Fibroblast of lung (primary cell): ENCODE measurements around the gene SPATA4. TPM values are rescaled to one million over a fixed set of nuclear protein-coding genes. Genes with fewer than 3 reads are reported as not detected.

Experiments
- DNase-seq, 2 donors: peaks; one replicate each; pipeline versions ENCODE4 v3.0.0 to v3.0.0-alpha.2; 2010; ENCODE audit warnings: low read depth in 2 of 2
- H2AFZ ChIP-seq: 2 replicates; pipeline ENCODE4 v1.5.1; 2012; ENCODE audit warnings: low read length, control low read depth, inconsistent platforms
- H3K27ac ChIP-seq: 2 replicates; pipeline ENCODE4 v1.5.1; 2011; ENCODE audit warnings: low read length, control low read depth; ENCODE audit not compliant: insufficient read depth
- H3K27me3 ChIP-seq: 2 replicates; pipeline ENCODE4 v1.5.1; 2011; ENCODE audit warnings: mild to moderate bottlenecking, low read length; ENCODE audit not compliant: control insufficient read depth, insufficient read depth
- H3K36me3 ChIP-seq: 2 replicates; pipeline ENCODE4 v1.5.1; 2011; ENCODE audit warnings: low read length; ENCODE audit not compliant: control insufficient read depth, insufficient read depth
- H3K4me1 ChIP-seq: 2 replicates; pipeline ENCODE4 v1.5.1; 2011; ENCODE audit warnings: low read length; ENCODE audit not compliant: control insufficient read depth, insufficient read depth; ENCODE audit errors: extremely low read depth
- H3K4me2 ChIP-seq: 2 replicates; pipeline ENCODE4 v1.5.1; 2011; ENCODE audit warnings: low read length, control low read depth; ENCODE audit not compliant: insufficient read depth; ENCODE audit errors: extremely low read depth
- H3K4me3 ChIP-seq, 4 experiments: fragments of 200-600 bp in 1 of 4; sonication (generic) in 1 of 4; replicated peaks in 1 of 4; 2 replicates each; pipeline ENCODE4 v1.5.1; 2011 to 2016; ENCODE audit warnings: low read length in 4 of 4, low read depth in 3 of 4, mild to moderate bottlenecking in 3 of 4, control low read depth in 2 of 4, inconsistent platforms in 1 of 4, mixed read lengths in 1 of 4; ENCODE audit not compliant: insufficient read depth in 1 of 4; ENCODE audit errors: control extremely low read depth in 1 of 4
- H3K79me2 ChIP-seq: 2 replicates; pipeline ENCODE4 v1.5.1; 2012; ENCODE audit warnings: mild to moderate bottlenecking, low read length, inconsistent platforms; ENCODE audit not compliant: control insufficient read depth, insufficient read depth
- H3K9ac ChIP-seq: 2 replicates; pipeline ENCODE4 v1.5.1; 2011; ENCODE audit warnings: mild to moderate bottlenecking, low read length, control low read depth; ENCODE audit not compliant: insufficient read depth
- H3K9me3 ChIP-seq: 2 replicates; pipeline ENCODE4 v1.5.1; 2012; ENCODE audit warnings: low read depth, low read length; ENCODE audit not compliant: control insufficient read depth, insufficient read depth
- H4K20me1 ChIP-seq: 2 replicates; pipeline ENCODE4 v1.5.1; 2011; ENCODE audit warnings: low read length; ENCODE audit not compliant: control insufficient read depth, insufficient read depth; ENCODE audit errors: extremely low read depth
- EZH2 ChIP-seq: IDR thresholded peaks from 2 replicates; pipeline ENCODE4 v1.5.1; 2012; ENCODE audit warnings: low read length, control low read depth, mild to moderate bottlenecking; ENCODE audit errors: missing control alignments
- polyA plus RNA-seq, 2 donors: library from polyadenylated mRNA; depleted of rRNA in 1 of 2; stranded (reverse) in 1 of 2; unstranded in 1 of 2; fragments of >200 nt; gene quantifications; 2 replicates each; pipeline ENCODE4 v1.2.1, GENCODE V29; 2011 to 2012; ENCODE audit warnings: missing spikeins in 1 of 2
- total RNA-seq: library from RNA; depleted of rRNA; stranded (reverse); fragments of >200 nt; gene quantifications from 2 replicates; pipeline ENCODE4 v1.2.1, GENCODE V29; 2014
- TF ChIP-seq, protein P1 (sequence below), 2 donors: IDR thresholded peaks in 1 of 2; conservative IDR thresholded peaks in 1 of 2; 1 replicate in 1 of 2; 2 replicates in 1 of 2; pipeline ENCODE4 v1.5.1; 2011 to 2012; ENCODE audit warnings: low read length in 2 of 2, control low read depth in 1 of 2, inconsistent platforms in 1 of 2, low read depth in 1 of 2, mild to moderate bottlenecking in 1 of 2

Gene SPATA4
- total and polyA plus RNA-seq, 2 donors (not counting 1 experiment from before 2014, with no cell fraction given): 0.09 to 0.66 TPM

DNA sequence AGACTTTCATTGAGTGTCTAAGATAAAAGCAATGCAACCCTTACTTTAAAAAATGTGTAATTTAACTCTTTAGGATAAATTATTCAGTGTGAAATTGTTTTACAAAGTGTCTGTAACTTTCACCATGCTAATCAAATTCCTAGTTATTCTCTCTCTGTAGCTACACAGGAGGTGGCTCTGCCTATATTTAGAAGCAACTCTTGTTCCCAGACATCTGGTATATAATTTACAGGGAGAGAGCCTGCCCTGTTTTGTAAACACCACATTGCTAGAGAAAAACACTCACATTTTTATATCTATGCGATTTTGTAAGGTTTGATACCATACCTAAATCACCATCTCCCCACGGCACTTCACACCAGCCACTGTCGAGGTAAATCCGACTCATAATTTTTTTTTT lies 35.5 kb upstream of the SPATA4 start:
- H3K27ac ChIP-seq: no peak overlapping the region
- no peak overlapping the region for H2AFZ ChIP-seq
- no peak overlapping the region for H3K4me2 ChIP-seq

GRCh38 chr4:176229645-176230044 lies 34.3 kb upstream of the SPATA4 start:
- no peaks in the 10 kb centered on the region for H3K79me2 ChIP-seq
- TF ChIP-seq EZH2: no peak
- TF ChIP-seq, protein P1, sequence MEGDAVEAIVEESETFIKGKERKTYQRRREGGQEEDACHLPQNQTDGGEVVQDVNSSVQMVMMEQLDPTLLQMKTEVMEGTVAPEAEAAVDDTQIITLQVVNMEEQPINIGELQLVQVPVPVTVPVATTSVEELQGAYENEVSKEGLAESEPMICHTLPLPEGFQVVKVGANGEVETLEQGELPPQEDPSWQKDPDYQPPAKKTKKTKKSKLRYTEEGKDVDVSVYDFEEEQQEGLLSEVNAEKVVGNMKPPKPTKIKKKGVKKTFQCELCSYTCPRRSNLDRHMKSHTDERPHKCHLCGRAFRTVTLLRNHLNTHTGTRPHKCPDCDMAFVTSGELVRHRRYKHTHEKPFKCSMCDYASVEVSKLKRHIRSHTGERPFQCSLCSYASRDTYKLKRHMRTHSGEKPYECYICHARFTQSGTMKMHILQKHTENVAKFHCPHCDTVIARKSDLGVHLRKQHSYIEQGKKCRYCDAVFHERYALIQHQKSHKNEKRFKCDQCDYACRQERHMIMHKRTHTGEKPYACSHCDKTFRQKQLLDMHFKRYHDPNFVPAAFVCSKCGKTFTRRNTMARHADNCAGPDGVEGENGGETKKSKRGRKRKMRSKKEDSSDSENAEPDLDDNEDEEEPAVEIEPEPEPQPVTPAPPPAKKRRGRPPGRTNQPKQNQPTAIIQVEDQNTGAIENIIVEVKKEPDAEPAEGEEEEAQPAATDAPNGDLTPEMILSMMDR (conservative IDR thresholded peaks at IDR 0.05 in 1 of 2, IDR thresholded peaks at IDR 0.05 in 1 of 2; ENCODE audit: low read depth in 1 of 2, low read length in 2 of 2): no peak

More for the DNA sequence above, 35.5 kb upstream of the SPATA4 start:
- Histone ChIP-seq H3K4me1 (no peaks in the 10 kb centered on the region), H3K79me2 (no peaks in the 10 kb centered on the region), H3K36me3 (no peaks in the 10 kb centered on the region), H3K9me3 (no peaks in the 10 kb centered on the region), H3K4me3 (no peak overlapping the region), H4K20me1 (no peaks in the 10 kb centered on the region), H3K27me3 (no peaks in the 10 kb centered on the region), H3K9ac (no peak overlapping the region)
- DNase-seq: no peak
- TF ChIP-seq EZH2: no peak
- TF ChIP-seq, protein P1 (conservative IDR thresholded peaks at IDR 0.05 in 1 of 2, IDR thresholded peaks at IDR 0.05 in 1 of 2; ENCODE audit: low read depth in 1 of 2, low read length in 2 of 2): no peak

DNA sequence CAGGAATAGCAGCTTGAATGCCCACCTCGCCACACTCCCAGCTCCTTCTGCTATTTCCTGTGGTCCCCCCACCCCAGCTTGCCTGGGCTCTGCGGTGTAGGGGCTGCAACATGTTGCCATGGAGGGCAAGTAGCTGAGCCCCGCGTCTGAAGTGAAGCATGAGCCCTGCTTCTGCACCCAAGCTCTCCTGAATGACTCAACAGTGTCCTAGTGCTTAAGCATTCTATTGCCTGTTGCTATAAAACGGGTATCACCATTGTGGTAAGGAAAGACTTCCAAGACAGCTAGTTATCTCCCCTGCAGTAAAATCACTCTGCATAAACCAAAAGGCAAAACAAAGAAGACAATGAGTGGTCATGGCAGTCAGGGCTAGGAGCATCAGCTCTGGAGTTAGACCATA lies 31.4 kb upstream of the SPATA4 start:
- H3K9me3 ChIP-seq: no peaks in the 10 kb centered on the region
- H2AFZ ChIP-seq: no peak overlapping the region
- H3K36me3 ChIP-seq: no peaks in the 10 kb centered on the region
- no peak overlapping the region for H3K9ac ChIP-seq
- H4K20me1 ChIP-seq: no peaks in the 10 kb centered on the region
- no peaks in the 10 kb centered on the region for H3K79me2 ChIP-seq
- H3K4me1 ChIP-seq: no peaks in the 10 kb centered on the region
- H3K4me2 ChIP-seq: no peak overlapping the region
- H3K27ac ChIP-seq: no peak overlapping the region
- peak in 1 of 2 donors; percentile 56 for DNase-seq
- TF ChIP-seq EZH2: no peak
- TF ChIP-seq, protein P1 (conservative IDR thresholded peaks at IDR 0.05 in 1 of 2, IDR thresholded peaks at IDR 0.05 in 1 of 2; ENCODE audit: low read depth in 1 of 2, low read length in 2 of 2): no peak
- no peak overlapping the region for H3K4me3 ChIP-seq
- no peaks in the 10 kb centered on the region for H3K27me3 ChIP-seq

More at GRCh38 chr4:176229645-176230044, 34.3 kb upstream of the SPATA4 start:
- Histone ChIP-seq H3K4me2 (no peak overlapping the region), H3K9me3 (no peaks in the 10 kb centered on the region), H3K27me3 (no peaks in the 10 kb centered on the region), H3K36me3 (no peaks in the 10 kb centered on the region), H3K4me1 (no peaks in the 10 kb centered on the region), H4K20me1 (no peaks in the 10 kb centered on the region), H3K9ac (no peak overlapping the region), H3K27ac (no peak overlapping the region), H3K4me3 (no peak overlapping the region), H2AFZ (peak overlapping the region; percentile 29)
- DNase-seq: no peak
